Stomach (tissue), 4 donors: Measurements from ENCODE around the gene LSAMP.

Source experiments
- CTCF ChIP-seq, 7 experiments: fragments of 450-650 bp in 4 of 7; fragments of 200-600 bp in 3 of 7; sonication (generic) in 3 of 7; IDR thresholded peaks; one replicate each; pipeline ENCODE4 v1.5.1; 2016 to 2019; ENCODE audit warnings: antibody characterized with exemption in 7 of 7, control low read depth in 2 of 7, mild to moderate bottlenecking in 1 of 7
- EP300 ChIP-seq: sonication (generic); formaldehyde crosslinking; IDR thresholded peaks from one replicate; pipeline ENCODE4 v1.6.1; 2017; ENCODE audit warnings: antibody characterized with exemption
- POLR2A ChIP-seq, 4 donors: fragments of 450-650 bp; IDR thresholded peaks; one replicate each; pipeline ENCODE4 v1.6.1; 2016; ENCODE audit warnings: antibody characterized with exemption in 4 of 4, control low read depth in 2 of 4, mild to moderate bottlenecking in 1 of 4, moderate library complexity in 1 of 4
- POLR2AphosphoS5 ChIP-seq, 3 donors: sonication (generic); formaldehyde crosslinking; IDR thresholded peaks; one replicate each; pipeline ENCODE4 v1.6.1; 2016; ENCODE audit warnings: antibody characterized with exemption in 3 of 3

- TF ChIP-seq CTCF (IDR thresholded peaks at IDR 0.05) (no peak), EP300 (no peak), POLR2A (IDR thresholded peaks at IDR 0.05) (no peak), POLR2AphosphoS5 (IDR thresholded peaks at IDR 0.05) (no peak)
Measured at GRCh38 chr3:116483135-116483534, 37.8 kb upstream of the LSAMP start.
